SH-SY5Y (cell line): ENCODE measurements around the gene DYNC1LI2.

ENCODE experiments used
- GATA2 ChIP-seq: IDR thresholded peaks from 2 replicates; pipeline ENCODE4 v1.6.1; 2011; ENCODE audit warnings: mild to moderate bottlenecking, low read depth, low read length
- GATA3 ChIP-seq: IDR thresholded peaks from 2 replicates; pipeline ENCODE4 v1.6.1; 2011; ENCODE audit warnings: low read depth, mild to moderate bottlenecking, low read length, moderate library complexity

DNA sequence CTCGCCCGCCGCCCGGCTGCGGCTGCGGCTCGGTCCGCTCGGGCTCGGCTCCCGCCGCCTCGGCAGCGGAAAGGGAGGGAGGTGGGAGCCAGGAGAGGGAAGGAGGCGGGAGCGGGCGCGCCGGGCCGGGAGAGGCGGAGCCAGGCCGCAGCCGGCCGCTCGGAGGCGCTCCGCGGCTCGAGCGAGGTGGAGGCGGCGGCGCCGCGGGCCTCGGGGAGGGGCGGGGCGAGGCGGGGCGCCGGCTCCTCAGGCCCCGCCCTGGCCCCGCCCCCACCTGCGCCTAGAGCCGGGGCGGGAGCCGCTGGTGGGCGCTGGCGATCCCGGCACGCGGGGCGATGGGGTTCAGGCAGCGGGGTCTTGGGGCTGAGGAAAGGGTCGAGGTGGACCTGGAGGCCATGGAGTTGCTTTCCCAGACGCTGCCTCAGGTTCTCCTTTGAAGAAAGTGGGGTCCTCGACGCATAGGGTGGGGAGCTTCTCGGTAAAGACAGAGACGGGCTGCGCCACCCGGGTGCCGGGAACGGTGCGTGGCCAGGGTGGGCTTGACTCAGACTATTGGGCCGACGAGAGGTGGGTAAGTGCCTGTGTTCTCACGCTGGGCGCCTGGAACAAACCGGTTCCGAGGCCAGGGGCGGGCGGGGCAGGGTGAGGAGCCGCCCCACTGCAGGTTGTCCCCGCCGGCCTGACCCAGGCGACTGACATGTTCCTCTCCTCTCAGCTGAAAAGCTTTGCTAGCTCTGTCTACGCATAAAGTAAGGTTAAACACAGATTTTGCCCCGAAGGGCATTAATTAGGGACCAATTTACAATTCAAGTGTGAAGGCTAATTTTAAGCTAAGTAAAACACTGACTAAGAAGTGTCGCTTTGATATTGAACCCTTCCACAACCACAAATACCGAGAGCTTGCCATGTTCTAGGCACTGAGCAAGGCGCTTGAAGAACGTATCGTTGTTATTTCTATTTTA is 54.5 kb downstream of the DYNC1LI2 start, which contains the start of gene CMTM4:
- TF ChIP-seq GATA2: no peak
- no peak for TF ChIP-seq GATA3
